C4-2B (cell line): ENCODE results near the gene IGLL1.

Experiments
- CTCF ChIP-seq: fragments of 450-650 bp; conservative IDR thresholded peaks from 2 replicates; pipeline ENCODE4 v1.5.1; 2017; ENCODE audit warnings: mild to moderate bottlenecking
- ZFX ChIP-seq: fragments of 450-650 bp; IDR thresholded peaks from 2 replicates; pipeline ENCODE4 v1.6.1; 2017

DNA sequence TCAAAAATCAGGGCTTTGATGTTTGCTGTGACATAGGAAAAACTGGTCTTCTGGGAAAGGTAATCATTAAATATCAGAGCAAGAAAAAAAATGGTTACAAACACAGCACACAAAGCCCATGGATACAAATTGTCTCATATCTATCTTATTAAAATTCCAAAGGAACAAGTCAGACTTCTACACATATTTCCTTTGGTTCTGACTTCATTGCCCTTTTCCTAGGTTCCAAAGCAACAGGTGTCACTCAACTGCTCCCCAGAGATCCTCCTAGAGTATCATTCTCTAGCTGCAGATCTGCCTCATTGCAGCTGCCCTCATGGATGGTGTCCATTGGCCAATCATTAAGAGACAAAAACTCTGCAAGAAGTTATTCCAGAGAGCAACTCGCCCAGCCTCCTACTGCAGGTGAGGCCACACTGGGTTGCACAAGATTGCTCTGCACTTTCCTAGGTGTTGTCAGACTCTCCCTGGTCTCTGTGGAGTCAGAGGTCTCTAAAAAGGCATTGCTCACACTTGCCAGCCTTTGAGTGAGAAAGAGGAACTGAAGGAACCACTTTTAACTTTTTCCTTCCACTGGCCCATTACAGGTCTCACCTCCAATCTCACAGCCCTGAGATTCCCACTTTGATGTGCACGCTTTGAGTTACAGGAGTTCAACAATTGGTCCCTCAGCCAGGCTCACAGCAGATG lies 46.3 kb upstream of the IGLL1 start:
- TF ChIP-seq CTCF = no peak
- no peak for TF ChIP-seq ZFX
